ENCODE measurements around the gene JPT1. TPM values are rescaled to one million over a fixed set of nuclear protein-coding genes. Genes with fewer than 3 reads are reported as not detected.
"Not testable (repeated sequence)": the region's sequence is repeated elsewhere in the genome, so short reads cannot be mapped to it uniquely, and the experiment has no call there.

Gene JPT1
- total RNA-seq, 2 experiments from 2014 or later, result 277 to 280 TPM

- no peak for DNase-seq
- POLR2A ChIA-PET, result no interaction called here
- peaks cover 43% of the 10 kb centered on the region for H3K4me1 Mint-ChIP-seq
- H3K36me3 Mint-ChIP-seq (ENCODE audit: low read depth), result peaks cover 53% of the 10 kb centered on the region
- no peaks in the 10 kb centered on the region for H3K27me3 Mint-ChIP-seq
- CTCF ChIA-PET, result interaction anchor here (0.7 to 1.1 kb wide), 2 partner anchors 166 to 215 kb away, joined by 3 read pairs; partner anchors contain the start of gene MRPL58
- peak overlapping the region; percentile 54 for H3K27ac Mint-ChIP-seq
- no peak overlapping the region for H3K4me3 Mint-ChIP-seq
- H3K9me3 Mint-ChIP-seq, result no peaks in the 10 kb centered on the region
Observed at GRCh38 chr17:75178453-75178852, 24.1 kb upstream of the JPT1 start.

GRCh38 chr17:75176625-75177024 lies 22.3 kb upstream of the JPT1 start:
- ChIA-PET CTCF (interaction anchor here (0.5 to 4.4 kb wide), 2 partner anchors 14 to 63 kb away, joined by 4 to 23 read pairs; no protein-coding TSS in a partner anchor), POLR2A (no interaction called here)
- H3K27me3 Mint-ChIP-seq, result no peaks in the 10 kb centered on the region
- H3K36me3 Mint-ChIP-seq (ENCODE audit: low read depth), result peaks cover 60% of the 10 kb centered on the region
- H3K4me1 Mint-ChIP-seq, result peaks cover 50% of the 10 kb centered on the region
- DNase-seq, result no peak
- H3K9me3 Mint-ChIP-seq, result no peaks in the 10 kb centered on the region
- H3K27ac Mint-ChIP-seq, result peak overlapping the region; percentile 50
- H3K4me3 Mint-ChIP-seq, result no peak overlapping the region

- no peak for DNase-seq
- ChIA-PET CTCF (interaction anchor here (0.7 to 4.4 kb wide), 3 partner anchors 30 to 61 kb away, joined by 4 to 23 read pairs (median 5); no protein-coding TSS in a partner anchor), POLR2A (interaction anchor here (0.6 to 0.7 kb wide), 2 partner anchors 18 to 61 kb away, joined by 4 read pairs; no protein-coding TSS in a partner anchor)
- no peak overlapping the region for H3K4me3 Mint-ChIP-seq
- H3K27me3 Mint-ChIP-seq, result no peaks in the 10 kb centered on the region
- H3K9me3 Mint-ChIP-seq, result no peaks in the 10 kb centered on the region
- H3K27ac Mint-ChIP-seq, result no peak overlapping the region
- peaks cover 51% of the 10 kb centered on the region for H3K36me3 Mint-ChIP-seq (ENCODE audit: low read depth)
- H3K4me1 Mint-ChIP-seq, result peaks cover 44% of the 10 kb centered on the region
Observed at GRCh38 chr17:75174996-75175395, 20.7 kb upstream of the JPT1 start.

- peak overlapping the region; percentile 15 for H3K27ac Mint-ChIP-seq
- CTCF ChIA-PET, result interaction anchor here (0.6 to 4.4 kb wide), 3 partner anchors 13 to 60 kb away, joined by 3 to 23 read pairs (median 4); partner anchors contain the start of gene JPT1
- H3K36me3 Mint-ChIP-seq (ENCODE audit: low read depth), result peaks cover 40% of the 10 kb centered on the region
- peaks cover 32% of the 10 kb centered on the region for H3K4me1 Mint-ChIP-seq
- DNase-seq, result no peak
- no peaks in the 10 kb centered on the region for H3K27me3 Mint-ChIP-seq
- no peaks in the 10 kb centered on the region for H3K9me3 Mint-ChIP-seq
- H3K4me3 Mint-ChIP-seq, result no peak overlapping the region
- POLR2A ChIA-PET, result no interaction called here
Observed at GRCh38 chr17:75173526-75173925, 19.2 kb upstream of the JPT1 start.

GRCh38 chr17:75168998-75169397 lies 14.7 kb upstream of the JPT1 start:
- no peaks in the 10 kb centered on the region for H3K9me3 Mint-ChIP-seq
- H3K36me3 Mint-ChIP-seq (ENCODE audit: low read depth), result peaks cover 36% of the 10 kb centered on the region

GRCh38 chr17:75164606-75165005 lies 10.3 kb upstream of the JPT1 start:
- CTCF ChIA-PET, result interaction anchor here (2.8 kb wide), 1 partner anchor 50 kb away, joined by 9 read pairs; no protein-coding TSS in a partner anchor
- POLR2A ChIA-PET, H3K4me3 Mint-ChIP-seq, H3K27ac Mint-ChIP-seq, H3K27me3 Mint-ChIP-seq, H3K9me3 Mint-ChIP-seq, DNase-seq, H3K4me1 Mint-ChIP-seq: not testable (repeated sequence)
- peaks cover 26% of the 10 kb centered on the region for H3K36me3 Mint-ChIP-seq (ENCODE audit: low read depth)

More at GRCh38 chr17:75168998-75169397, 14.7 kb upstream of the JPT1 start:
- H3K27me3 Mint-ChIP-seq, result no peaks in the 10 kb centered on the region
- H3K4me1 Mint-ChIP-seq, result peaks cover 20% of the 10 kb centered on the region
- ChIA-PET POLR2A (no interaction called here), CTCF (interaction anchor here (0.6 to 6.1 kb wide), 9 partner anchors 18 to 1045 kb away, joined by 3 to 49 read pairs (median 3); partner anchors contain the start of genes ARMC7 and NT5C)
- no peak overlapping the region for H3K4me3 Mint-ChIP-seq
- H3K27ac Mint-ChIP-seq, result no peak overlapping the region
- no peak for DNase-seq

- CTCF ChIA-PET, result interaction anchor here (1.0 to 2.8 kb wide), 4 partner anchors 9 to 108 kb away, joined by 4 to 9 read pairs (median 6); partner anchors contain the start of gene MIF4GD
- Mint-ChIP-seq H3K27me3 (no peaks in the 10 kb centered on the region), H3K9me3 (no peaks in the 10 kb centered on the region), H3K36me3 (ENCODE audit: low read depth) (peaks cover 24% of the 10 kb centered on the region), H3K4me3 (no peak overlapping the region), H3K4me1 (no peaks in the 10 kb centered on the region), H3K27ac (no peak overlapping the region)
- POLR2A ChIA-PET, result interaction anchor here (0.5 kb wide), 1 partner anchor 38 kb away, joined by 6 read pairs; no protein-coding TSS in a partner anchor
- DNase-seq, result no peak
Observed at GRCh38 chr17:75163074-75163473, 8.8 kb upstream of the JPT1 start.

- no peaks in the 10 kb centered on the region for H3K9me3 Mint-ChIP-seq
- peaks cover 15% of the 10 kb centered on the region for H3K36me3 Mint-ChIP-seq (ENCODE audit: low read depth)
- H3K4me3 Mint-ChIP-seq, result no peak overlapping the region
- no peak for DNase-seq
- no peaks in the 10 kb centered on the region for H3K27me3 Mint-ChIP-seq
- H3K27ac Mint-ChIP-seq, result no peak overlapping the region
- ChIA-PET CTCF (interaction anchor here (0.6 to 2.3 kb wide), 3 partner anchors 11 to 46 kb away, joined by 3 to 4 read pairs (median 3); no protein-coding TSS in a partner anchor), POLR2A (no interaction called here)
- peaks cover 9% of the 10 kb centered on the region for H3K4me1 Mint-ChIP-seq
Observed at GRCh38 chr17:75160211-75160610, 5.9 kb upstream of the JPT1 start.

GRCh38 chr17:75159196-75160031 lies 5.1 kb upstream of the JPT1 start:
- Mint-ChIP-seq H3K9me3 (no peaks in the 10 kb centered on the region), H3K36me3 (ENCODE audit: low read depth) (peaks cover 15% of the 10 kb centered on the region), H3K4me1 (peaks cover 17% of the 10 kb centered on the region), H3K4me3 (no peak overlapping the region), H3K27ac (no peak overlapping the region), H3K27me3 (no peaks in the 10 kb centered on the region)
- CTCF ChIA-PET, result interaction anchor here (0.6 to 2.3 kb wide), 3 partner anchors 12 to 127 kb away, joined by 3 to 4 read pairs (median 3); no protein-coding TSS in a partner anchor
- POLR2A ChIA-PET, result no interaction called here
- no peak for DNase-seq

- H3K9me3 Mint-ChIP-seq, POLR2A ChIA-PET, H3K27ac Mint-ChIP-seq, H3K27me3 Mint-ChIP-seq, H3K4me3 Mint-ChIP-seq, CTCF ChIA-PET, DNase-seq: not testable (repeated sequence)
- peaks cover 10% of the 10 kb centered on the region for H3K36me3 Mint-ChIP-seq (ENCODE audit: low read depth)
- peaks cover 17% of the 10 kb centered on the region for H3K4me1 Mint-ChIP-seq
Observed at GRCh38 chr17:75158480-75158879, 4.2 kb upstream of the JPT1 start.

GRCh38 chr17:75155191-75155601 lies 884 bp upstream of the JPT1 start:
- H3K27ac Mint-ChIP-seq, result peak overlapping the region; percentile 91
- ChIA-PET CTCF (interaction anchor here (0.6 to 1.1 kb wide), 5 partner anchors 18 to 140 kb away, joined by 3 to 5 read pairs (median 3); partner anchors contain the start of gene MIF4GD), POLR2A (no interaction called here)
- peaks cover 12% of the 10 kb centered on the region for H3K36me3 Mint-ChIP-seq (ENCODE audit: low read depth)
- no peaks in the 10 kb centered on the region for H3K9me3 Mint-ChIP-seq
- peaks cover 33% of the 10 kb centered on the region for H3K4me1 Mint-ChIP-seq
- peak overlapping the region; percentile 92 for H3K4me3 Mint-ChIP-seq
- DNase-seq, result no peak
- H3K27me3 Mint-ChIP-seq, result no peaks in the 10 kb centered on the region

GRCh38 chr17:75153780-75154194 lies 525 bp downstream of the JPT1 start:
- peaks cover 15% of the 10 kb centered on the region for H3K36me3 Mint-ChIP-seq (ENCODE audit: low read depth)
- DNase-seq, result peak; percentile 34
- no peaks in the 10 kb centered on the region for H3K9me3 Mint-ChIP-seq
- H3K4me1 Mint-ChIP-seq, result peaks cover 39% of the 10 kb centered on the region
- CTCF ChIA-PET, result interaction anchor here (1.1 kb wide), 1 partner anchor 14 kb away, joined by 3 read pairs; no protein-coding TSS in a partner anchor
- POLR2A ChIA-PET, result no interaction called here
- H3K27me3 Mint-ChIP-seq, result no peaks in the 10 kb centered on the region
- peak overlapping the region; percentile 91 for H3K27ac Mint-ChIP-seq
- H3K4me3 Mint-ChIP-seq, result peak overlapping the region; percentile 92

All from activated CD4-positive, alpha-beta T cell treated with anti-CD3 and anti-CD28 coated beads, Interleukin-2, amount 10 ng/mL, durations not matched to agents 7 days and 5 days (primary cell).